NCI-H526 (cell line): ENCODE results near the gene TREX2.

Experiments
- DNase-seq, 2 experiments: peaks; one replicate each; lab custom pipeline; 2025; lab: John Stamatoyannopoulos, UW

The TREX2 gene

GRCh38 chrX:153455571-153455970 is 9.7 kb upstream of the TREX2 start:
- no peak for DNase-seq

- DNase-seq, result no peak
Measured at GRCh38 chrX:153454901-153455550, 9.2 kb upstream of the TREX2 start.

- DNase-seq, result no peak
Measured at GRCh38 chrX:153450949-153451277, 5.1 kb upstream of the TREX2 start.

GRCh38 chrX:153450114-153450948 is 4.5 kb upstream of the TREX2 start:
- no peak for DNase-seq

- DNase-seq, result no peak
Measured at GRCh38 chrX:153449368-153450113, 3.7 kb upstream of the TREX2 start.

- DNase-seq, result no peak
Measured at GRCh38 chrX:153448556-153449367, 2.9 kb upstream of the TREX2 start.

- DNase-seq, result no peak
Measured at GRCh38 chrX:153447581-153447960, 1.7 kb upstream of the TREX2 start.

GRCh38 chrX:153446950-153447580 is 1.2 kb upstream of the TREX2 start:
- no peak for DNase-seq

- DNase-seq, result no peak
Measured at GRCh38 chrX:153446636-153446936, 730 bp upstream of the TREX2 start.

- no peak for DNase-seq
Measured at GRCh38 chrX:153445106-153445855, 575 bp downstream of the TREX2 start.

- DNase-seq, result no peak
Measured at GRCh38 chrX:153444333-153445011, 1.4 kb downstream of the TREX2 start.

GRCh38 chrX:153443476-153444332 is 2.2 kb downstream of the TREX2 start:
- no peak for DNase-seq

- DNase-seq, result no peak
Measured at GRCh38 chrX:153442463-153442862, 3.4 kb downstream of the TREX2 start.

- no peak for DNase-seq
Measured at GRCh38 chrX:153441981-153442380, 3.9 kb downstream of the TREX2 start.

- DNase-seq, result no peak
Measured at GRCh38 chrX:153441296-153441695, 4.6 kb downstream of the TREX2 start.

GRCh38 chrX:153440556-153441135 is 5.2 kb downstream of the TREX2 start:
- no peak for DNase-seq

- no peak for DNase-seq
Measured at GRCh38 chrX:153439977-153440376, 5.9 kb downstream of the TREX2 start.

GRCh38 chrX:153438532-153438931 is 7.3 kb downstream of the TREX2 start:
- peak; percentile 22 to 66 for DNase-seq

GRCh38 chrX:153435845-153436244 is 10.0 kb downstream of the TREX2 start:
- no peak for DNase-seq
